Measurements from ENCODE around the gene DCP1B. TPM values are rescaled to one million over a fixed set of nuclear protein-coding genes. Genes with fewer than 3 reads are reported as not detected.

The DCP1B gene
- total and polyA plus RNA-seq, 4 donors: 3.5 to 5.5 (median 4.6) TPM

DNA sequence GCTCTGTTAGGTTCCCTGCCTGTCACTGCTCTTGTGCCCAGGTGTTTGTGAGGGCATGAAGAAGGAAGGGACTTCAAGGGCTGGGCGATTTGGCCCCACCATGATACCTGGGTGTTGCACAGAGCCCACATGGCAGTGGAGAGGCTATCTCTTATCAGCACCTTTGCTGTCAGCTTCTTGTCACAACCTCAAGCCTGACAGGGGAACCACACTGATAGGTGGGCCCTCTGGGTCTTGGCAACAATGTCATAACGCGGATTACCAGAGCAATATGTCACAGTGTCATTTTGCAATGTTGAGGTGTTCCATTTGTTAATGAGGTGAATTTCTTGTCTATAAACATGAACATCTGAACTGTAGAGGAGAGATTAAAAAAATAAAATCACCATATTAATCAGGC lies 25.6 kb upstream of the DCP1B start:
- Histone ChIP-seq H3K4me1 (ENCODE audit: control insufficient read depth in 4 of 4, insufficient read depth in 4 of 4, low read length in 3 of 4) (peaks cover 0 to 4% (median 2%) of the 10 kb centered on the region in 4 donors), H3K9ac (ENCODE audit: low read depth in 1 of 2, low read length in 2 of 2) (no peak overlapping the region), H3K36me3 (ENCODE audit: control insufficient read depth in 4 of 4, insufficient read depth in 3 of 4, low read depth in 1 of 4, low read length in 3 of 4) (no peaks in the 10 kb centered on the region), H3K4me3 (ENCODE audit: low read depth in 1 of 3, low read length in 3 of 3) (no peak overlapping the region), H3K27ac (ENCODE audit: low read depth in 1 of 2, low read length in 2 of 2) (no peak overlapping the region), H3K27me3 (ENCODE audit: control insufficient read depth in 4 of 4, insufficient read depth in 4 of 4, low read length in 3 of 4) (no peaks in the 10 kb centered on the region), H3K9me3 (ENCODE audit: control insufficient read depth in 4 of 4, low read length in 3 of 4) (no peaks in the 10 kb centered on the region)
- TF ChIP-seq, protein P1, sequence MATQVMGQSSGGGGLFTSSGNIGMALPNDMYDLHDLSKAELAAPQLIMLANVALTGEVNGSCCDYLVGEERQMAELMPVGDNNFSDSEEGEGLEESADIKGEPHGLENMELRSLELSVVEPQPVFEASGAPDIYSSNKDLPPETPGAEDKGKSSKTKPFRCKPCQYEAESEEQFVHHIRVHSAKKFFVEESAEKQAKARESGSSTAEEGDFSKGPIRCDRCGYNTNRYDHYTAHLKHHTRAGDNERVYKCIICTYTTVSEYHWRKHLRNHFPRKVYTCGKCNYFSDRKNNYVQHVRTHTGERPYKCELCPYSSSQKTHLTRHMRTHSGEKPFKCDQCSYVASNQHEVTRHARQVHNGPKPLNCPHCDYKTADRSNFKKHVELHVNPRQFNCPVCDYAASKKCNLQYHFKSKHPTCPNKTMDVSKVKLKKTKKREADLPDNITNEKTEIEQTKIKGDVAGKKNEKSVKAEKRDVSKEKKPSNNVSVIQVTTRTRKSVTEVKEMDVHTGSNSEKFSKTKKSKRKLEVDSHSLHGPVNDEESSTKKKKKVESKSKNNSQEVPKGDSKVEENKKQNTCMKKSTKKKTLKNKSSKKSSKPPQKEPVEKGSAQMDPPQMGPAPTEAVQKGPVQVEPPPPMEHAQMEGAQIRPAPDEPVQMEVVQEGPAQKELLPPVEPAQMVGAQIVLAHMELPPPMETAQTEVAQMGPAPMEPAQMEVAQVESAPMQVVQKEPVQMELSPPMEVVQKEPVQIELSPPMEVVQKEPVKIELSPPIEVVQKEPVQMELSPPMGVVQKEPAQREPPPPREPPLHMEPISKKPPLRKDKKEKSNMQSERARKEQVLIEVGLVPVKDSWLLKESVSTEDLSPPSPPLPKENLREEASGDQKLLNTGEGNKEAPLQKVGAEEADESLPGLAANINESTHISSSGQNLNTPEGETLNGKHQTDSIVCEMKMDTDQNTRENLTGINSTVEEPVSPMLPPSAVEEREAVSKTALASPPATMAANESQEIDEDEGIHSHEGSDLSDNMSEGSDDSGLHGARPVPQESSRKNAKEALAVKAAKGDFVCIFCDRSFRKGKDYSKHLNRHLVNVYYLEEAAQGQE (IDR thresholded peaks at IDR 0.05): no peak
- TF ChIP-seq HNF4A (conservative IDR thresholded peaks at IDR 0.05) (no peak), NR2F2 (IDR thresholded peaks at IDR 0.05) (no peak), RAD21 (IDR thresholded peaks at IDR 0.05) (no peak), TAF1 (conservative IDR thresholded peaks at IDR 0.05) (no peak), GABPA (IDR thresholded peaks at IDR 0.05 in 1 of 2, conservative IDR thresholded peaks at IDR 0.05 in 1 of 2) (no peak), JUND (IDR thresholded peaks at IDR 0.05) (no peak), HNF4G (IDR thresholded peaks at IDR 0.05) (no peak), FOXA2 (IDR thresholded peaks at IDR 0.05) (no peak), YY1 (IDR thresholded peaks at IDR 0.05) (no peak), RXRA (IDR thresholded peaks at IDR 0.05) (no peak), FOXA1 (IDR thresholded peaks at IDR 0.05) (no peak), SP1 (IDR thresholded peaks at IDR 0.05) (no peak)
- TF ChIP-seq, protein P2, sequence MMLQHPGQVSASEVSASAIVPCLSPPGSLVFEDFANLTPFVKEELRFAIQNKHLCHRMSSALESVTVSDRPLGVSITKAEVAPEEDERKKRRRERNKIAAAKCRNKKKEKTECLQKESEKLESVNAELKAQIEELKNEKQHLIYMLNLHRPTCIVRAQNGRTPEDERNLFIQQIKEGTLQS (IDR thresholded peaks at IDR 0.05): no peak
- TF ChIP-seq, protein P3, sequence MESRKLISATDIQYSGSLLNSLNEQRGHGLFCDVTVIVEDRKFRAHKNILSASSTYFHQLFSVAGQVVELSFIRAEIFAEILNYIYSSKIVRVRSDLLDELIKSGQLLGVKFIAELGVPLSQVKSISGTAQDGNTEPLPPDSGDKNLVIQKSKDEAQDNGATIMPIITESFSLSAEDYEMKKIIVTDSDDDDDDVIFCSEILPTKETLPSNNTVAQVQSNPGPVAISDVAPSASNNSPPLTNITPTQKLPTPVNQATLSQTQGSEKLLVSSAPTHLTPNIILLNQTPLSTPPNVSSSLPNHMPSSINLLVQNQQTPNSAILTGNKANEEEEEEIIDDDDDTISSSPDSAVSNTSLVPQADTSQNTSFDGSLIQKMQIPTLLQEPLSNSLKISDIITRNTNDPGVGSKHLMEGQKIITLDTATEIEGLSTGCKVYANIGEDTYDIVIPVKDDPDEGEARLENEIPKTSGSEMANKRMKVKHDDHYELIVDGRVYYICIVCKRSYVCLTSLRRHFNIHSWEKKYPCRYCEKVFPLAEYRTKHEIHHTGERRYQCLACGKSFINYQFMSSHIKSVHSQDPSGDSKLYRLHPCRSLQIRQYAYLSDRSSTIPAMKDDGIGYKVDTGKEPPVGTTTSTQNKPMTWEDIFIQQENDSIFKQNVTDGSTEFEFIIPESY (IDR thresholded peaks at IDR 0.05): no peak
- TF ChIP-seq, protein P4, sequence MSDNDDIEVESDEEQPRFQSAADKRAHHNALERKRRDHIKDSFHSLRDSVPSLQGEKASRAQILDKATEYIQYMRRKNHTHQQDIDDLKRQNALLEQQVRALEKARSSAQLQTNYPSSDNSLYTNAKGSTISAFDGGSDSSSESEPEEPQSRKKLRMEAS (IDR thresholded peaks at IDR 0.05): no peak
- WGBS: 93% methylated on average over 3 of the region's 3 CpGs
- no peak for DNase-seq (ENCODE audit: low spot score)

DNA sequence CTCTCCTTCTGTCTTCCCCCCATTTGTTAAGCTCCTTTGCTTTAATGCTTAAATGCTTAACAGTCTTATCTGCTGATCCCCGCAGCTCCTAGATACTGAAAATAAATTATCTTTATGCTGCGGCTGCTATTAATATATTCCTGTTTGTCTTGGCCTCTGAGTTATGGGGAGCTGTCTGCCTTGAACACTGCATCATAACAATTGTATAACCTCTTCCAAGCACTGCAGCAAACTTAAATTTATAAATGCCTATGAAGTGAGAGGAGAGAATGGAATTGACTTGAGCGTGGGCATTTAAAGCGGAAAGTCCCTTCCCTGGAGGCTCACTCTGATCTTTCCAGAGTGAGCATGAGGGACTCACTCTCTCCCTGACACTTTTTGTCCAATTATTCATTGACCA lies 23.1 kb upstream of the DCP1B start:
- 90% methylated on average over 4 of the region's 4 CpGs for WGBS
- DNase-seq (ENCODE audit: low spot score): no peak
- Histone ChIP-seq H3K4me3 (ENCODE audit: low read depth in 1 of 3, low read length in 3 of 3) (no peak overlapping the region), H3K36me3 (ENCODE audit: control insufficient read depth in 4 of 4, insufficient read depth in 3 of 4, low read depth in 1 of 4, low read length in 3 of 4) (no peaks in the 10 kb centered on the region), H3K9ac (ENCODE audit: low read depth in 1 of 2, low read length in 2 of 2) (no peak overlapping the region), H3K4me1 (ENCODE audit: control insufficient read depth in 4 of 4, insufficient read depth in 4 of 4, low read length in 3 of 4) (no peaks in the 10 kb centered on the region), H3K9me3 (ENCODE audit: control insufficient read depth in 4 of 4, low read length in 3 of 4) (no peaks in the 10 kb centered on the region), H3K27me3 (ENCODE audit: control insufficient read depth in 4 of 4, insufficient read depth in 4 of 4, low read length in 3 of 4) (no peaks in the 10 kb centered on the region), H3K27ac (ENCODE audit: low read depth in 1 of 2, low read length in 2 of 2) (no peak overlapping the region)
- TF ChIP-seq RAD21 (IDR thresholded peaks at IDR 0.05) (no peak), JUND (IDR thresholded peaks at IDR 0.05) (no peak), FOXA1 (IDR thresholded peaks at IDR 0.05) (no peak)
- TF ChIP-seq, protein P5, sequence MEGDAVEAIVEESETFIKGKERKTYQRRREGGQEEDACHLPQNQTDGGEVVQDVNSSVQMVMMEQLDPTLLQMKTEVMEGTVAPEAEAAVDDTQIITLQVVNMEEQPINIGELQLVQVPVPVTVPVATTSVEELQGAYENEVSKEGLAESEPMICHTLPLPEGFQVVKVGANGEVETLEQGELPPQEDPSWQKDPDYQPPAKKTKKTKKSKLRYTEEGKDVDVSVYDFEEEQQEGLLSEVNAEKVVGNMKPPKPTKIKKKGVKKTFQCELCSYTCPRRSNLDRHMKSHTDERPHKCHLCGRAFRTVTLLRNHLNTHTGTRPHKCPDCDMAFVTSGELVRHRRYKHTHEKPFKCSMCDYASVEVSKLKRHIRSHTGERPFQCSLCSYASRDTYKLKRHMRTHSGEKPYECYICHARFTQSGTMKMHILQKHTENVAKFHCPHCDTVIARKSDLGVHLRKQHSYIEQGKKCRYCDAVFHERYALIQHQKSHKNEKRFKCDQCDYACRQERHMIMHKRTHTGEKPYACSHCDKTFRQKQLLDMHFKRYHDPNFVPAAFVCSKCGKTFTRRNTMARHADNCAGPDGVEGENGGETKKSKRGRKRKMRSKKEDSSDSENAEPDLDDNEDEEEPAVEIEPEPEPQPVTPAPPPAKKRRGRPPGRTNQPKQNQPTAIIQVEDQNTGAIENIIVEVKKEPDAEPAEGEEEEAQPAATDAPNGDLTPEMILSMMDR (IDR thresholded peaks at IDR 0.05; ENCODE audit: low read depth, low read length, missing input control): no peak
